Activated CD8-positive, alpha-beta memory T cell treated with anti-CD3 and anti-CD28 coated beads, Interleukin-2, amount 10 ng/mL, durations not matched to agents 7 days and 5 days (primary cell): ENCODE measurements around the gene XPNPEP1. TPM values are rescaled to one million over a fixed set of nuclear protein-coding genes. Genes with fewer than 3 reads are reported as not detected.

Source experiments
- ATAC-seq: fragments of 150-1000 bp; cut with Tn5 transposase; one replicate; pipeline ENCODE4 v1.10.0; 2021; ENCODE audit warnings: moderate library complexity
- CTCF ChIA-PET: fragments of 350-600 bp; sonication (Branson Sonifier 250); formaldehyde crosslinking; loops from one replicate; lab custom pipeline; 2021; ENCODE audit warnings: antibody characterized with exemption; lab: Charles Lee
- DNase-seq: peaks from one replicate; pipeline ENCODE4 v3.0.0-alpha.2; 2020
- H3K27ac Mint-ChIP-seq: one replicate; pipeline ENCODE4 v1.8.0; 2021; ENCODE audit warnings: mild to moderate bottlenecking, mixed read lengths
- H3K27me3 Mint-ChIP-seq: one replicate; pipeline ENCODE4 v1.8.0; 2021; ENCODE audit warnings: mixed read lengths
- H3K36me3 Mint-ChIP-seq: one replicate; pipeline ENCODE4 v1.8.0; 2021; ENCODE audit warnings: mild to moderate bottlenecking, mixed read lengths
- H3K4me1 Mint-ChIP-seq: one replicate; pipeline ENCODE4 v1.8.0; 2021; ENCODE audit warnings: mixed read lengths
- H3K4me3 Mint-ChIP-seq: one replicate; pipeline ENCODE4 v1.8.0; 2021; ENCODE audit warnings: mild to moderate bottlenecking, moderate library complexity, mixed read lengths
- H3K9me3 Mint-ChIP-seq: one replicate; pipeline ENCODE4 v1.8.0; 2022; ENCODE audit warnings: low read depth, mixed read lengths
- total RNA-seq, 2 experiments: library from RNA; stranded (reverse); gene quantifications; one replicate each; pipeline ENCODE4 v1.2.3, GENCODE V29; 2021

The XPNPEP1 gene
- total RNA-seq, 2 experiments from 2014 or later, result 72.7 to 84.8 TPM

- no peak for DNase-seq
- H3K4me1 Mint-ChIP-seq, result peaks cover 38% of the 10 kb centered on the region
- H3K27me3 Mint-ChIP-seq, result no peaks in the 10 kb centered on the region
- no peak overlapping the region for H3K27ac Mint-ChIP-seq
- H3K4me3 Mint-ChIP-seq, result no peak overlapping the region
- CTCF ChIA-PET, result no interaction called here
- no peaks in the 10 kb centered on the region for H3K9me3 Mint-ChIP-seq
- ATAC-seq, result no peak
- H3K36me3 Mint-ChIP-seq, result peaks cover 70% of the 10 kb centered on the region
These were observed 17.0 kb downstream of the XPNPEP1 start for GRCh38 chr10:109906316-109906715.

GRCh38 chr10:109904397-109904796 is 18.9 kb downstream of the XPNPEP1 start:
- CTCF ChIA-PET, result interaction anchor here (2.3 kb wide), 1 partner anchor 75 kb away, joined by 6 read pairs; no protein-coding TSS in a partner anchor
- Mint-ChIP-seq H3K4me1 (peaks cover 30% of the 10 kb centered on the region), H3K9me3 (no peaks in the 10 kb centered on the region), H3K36me3 (peaks cover 72% of the 10 kb centered on the region), H3K27ac (peak overlapping the region; percentile 42), H3K27me3 (no peaks in the 10 kb centered on the region), H3K4me3 (no peak overlapping the region)
- ATAC-seq (no peak), DNase-seq (no peak)

DNA sequence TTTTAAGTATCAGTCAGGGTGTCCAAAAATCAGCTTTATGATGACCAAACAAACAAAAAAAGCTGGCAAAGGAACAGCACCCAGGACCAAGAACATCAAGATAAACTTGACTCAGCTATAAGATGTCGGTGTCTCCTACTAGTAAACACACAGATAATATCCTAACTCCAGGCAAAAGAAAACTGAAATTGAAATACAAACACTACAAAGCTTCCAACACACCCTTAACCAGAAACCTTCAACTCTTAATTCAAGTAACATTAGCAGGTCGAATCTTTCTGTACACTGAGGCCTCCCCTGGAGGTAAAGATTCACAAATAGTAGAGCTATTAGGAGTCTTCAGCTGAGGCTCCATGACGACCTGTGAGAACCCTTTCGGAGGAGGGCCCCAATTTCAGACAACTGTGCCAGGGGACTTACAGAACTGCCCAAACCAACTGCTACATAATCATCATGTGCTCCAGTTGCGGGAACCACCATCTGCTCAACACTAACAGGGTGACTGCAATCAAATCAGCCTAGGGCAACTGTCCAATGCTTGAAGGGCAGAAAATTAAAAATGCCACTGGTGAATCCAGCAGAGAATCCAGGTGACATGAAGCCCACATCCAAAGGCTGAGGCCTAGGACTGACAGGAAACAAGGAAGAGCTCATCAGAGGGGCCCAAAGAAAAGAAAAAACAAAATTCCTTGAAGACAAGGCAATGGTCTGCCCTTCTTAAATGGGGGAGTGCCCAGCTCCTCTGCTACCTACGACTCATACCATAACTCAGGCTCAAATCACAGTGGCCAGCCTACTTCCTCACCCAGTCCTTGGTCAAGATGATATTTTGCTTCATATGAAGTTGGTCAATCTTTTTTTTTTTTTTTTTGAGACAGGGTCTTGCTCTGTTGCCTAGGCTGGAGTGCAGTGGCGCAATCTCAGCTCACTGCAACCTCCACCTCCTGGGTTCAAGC is 20.0 kb downstream of the XPNPEP1 start:
- CTCF ChIA-PET, result interaction anchor here (1.0 to 2.3 kb wide), 2 partner anchors 9 to 76 kb away, joined by 3 to 6 read pairs; no protein-coding TSS in a partner anchor
- Mint-ChIP-seq H3K4me1 (peaks cover 33% of the 10 kb centered on the region), H3K36me3 (peaks cover 83% of the 10 kb centered on the region), H3K9me3 (no peaks in the 10 kb centered on the region), H3K27me3 (no peaks in the 10 kb centered on the region), H3K27ac (no peak overlapping the region), H3K4me3 (no peak overlapping the region)
- ATAC-seq (no peak), DNase-seq (no peak)

GRCh38 chr10:109899356-109900331 is 23.7 kb downstream of the XPNPEP1 start:
- peaks cover 68% of the 10 kb centered on the region for H3K36me3 Mint-ChIP-seq
- H3K27me3 Mint-ChIP-seq, result no peaks in the 10 kb centered on the region
- no peak for DNase-seq
- no peak overlapping the region for H3K27ac Mint-ChIP-seq
- CTCF ChIA-PET, result interaction anchor here (1.9 kb wide), 1 partner anchor 10 kb away, joined by 5 read pairs; no protein-coding TSS in a partner anchor
- H3K4me1 Mint-ChIP-seq, result peaks cover 30% of the 10 kb centered on the region
- ATAC-seq, result no peak
- H3K4me3 Mint-ChIP-seq, result no peak overlapping the region
- H3K9me3 Mint-ChIP-seq, result no peaks in the 10 kb centered on the region

DNA sequence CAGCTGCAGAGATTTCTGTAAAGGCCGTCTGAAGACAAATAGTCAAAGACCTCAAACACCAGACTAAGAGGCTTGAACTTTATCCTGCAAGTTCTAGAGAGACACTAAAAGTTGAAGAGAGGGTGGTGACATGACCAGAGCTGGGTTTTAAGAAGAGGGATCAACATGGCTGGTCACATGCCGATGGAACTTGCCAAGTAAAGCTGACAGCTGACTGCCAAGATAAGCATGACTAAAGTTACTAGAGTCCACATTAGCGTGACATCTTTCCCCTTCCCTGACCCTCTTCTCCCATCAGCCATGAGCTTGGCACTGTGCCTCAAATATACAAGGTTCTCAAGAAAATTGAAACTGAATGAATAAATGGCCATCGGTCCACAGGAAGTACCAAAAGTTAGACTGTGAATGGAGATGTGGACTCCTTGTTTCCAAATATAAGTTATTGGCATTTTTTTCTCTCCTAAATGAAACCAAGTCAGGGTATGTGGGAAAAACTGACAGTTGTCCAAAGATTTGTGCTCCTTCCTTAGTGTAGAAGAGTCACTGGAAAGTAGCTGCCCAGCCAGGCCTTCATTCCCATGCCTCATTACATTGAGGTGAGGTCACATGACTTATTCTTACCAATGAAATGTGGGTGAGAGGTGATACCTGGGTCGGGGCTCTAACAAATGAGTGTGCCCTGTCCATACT is 24.5 kb downstream of the XPNPEP1 start:
- CTCF ChIA-PET, result interaction anchor here (1.9 kb wide), 1 partner anchor 11 kb away, joined by 5 read pairs; no protein-coding TSS in a partner anchor
- Mint-ChIP-seq H3K4me3 (no peak overlapping the region), H3K27ac (no peak overlapping the region), H3K27me3 (no peaks in the 10 kb centered on the region), H3K4me1 (peaks cover 22% of the 10 kb centered on the region), H3K9me3 (no peaks in the 10 kb centered on the region), H3K36me3 (peaks cover 60% of the 10 kb centered on the region)
- DNase-seq, result no peak
- no peak for ATAC-seq

DNA sequence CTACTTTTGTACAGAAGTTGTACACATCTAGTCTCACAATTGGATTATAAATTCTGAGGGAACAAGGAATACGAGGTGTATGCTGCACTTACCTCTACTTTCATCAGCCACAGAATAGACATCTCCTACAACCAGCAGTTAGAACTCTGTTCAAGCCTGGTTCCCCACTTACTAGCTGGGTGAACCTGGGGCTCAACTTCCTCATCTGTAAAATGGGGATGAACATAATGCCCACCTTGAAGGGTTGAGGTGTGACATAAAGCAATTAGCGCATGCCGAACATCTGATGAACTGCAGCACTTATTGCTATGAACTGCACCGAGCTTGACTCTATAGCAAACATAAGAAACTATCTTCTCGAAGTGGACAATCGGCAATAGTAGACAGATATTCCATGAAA is 25.3 kb downstream of the XPNPEP1 start:
- DNase-seq, result no peak
- H3K27ac Mint-ChIP-seq, result no peak overlapping the region
- no peak for ATAC-seq
- no peaks in the 10 kb centered on the region for H3K27me3 Mint-ChIP-seq
- no peaks in the 10 kb centered on the region for H3K9me3 Mint-ChIP-seq
- CTCF ChIA-PET, result interaction anchor here (1.9 kb wide), 1 partner anchor 12 kb away, joined by 5 read pairs; no protein-coding TSS in a partner anchor
- H3K36me3 Mint-ChIP-seq, result peaks cover 59% of the 10 kb centered on the region
- peaks cover 21% of the 10 kb centered on the region for H3K4me1 Mint-ChIP-seq
- no peak overlapping the region for H3K4me3 Mint-ChIP-seq

DNA sequence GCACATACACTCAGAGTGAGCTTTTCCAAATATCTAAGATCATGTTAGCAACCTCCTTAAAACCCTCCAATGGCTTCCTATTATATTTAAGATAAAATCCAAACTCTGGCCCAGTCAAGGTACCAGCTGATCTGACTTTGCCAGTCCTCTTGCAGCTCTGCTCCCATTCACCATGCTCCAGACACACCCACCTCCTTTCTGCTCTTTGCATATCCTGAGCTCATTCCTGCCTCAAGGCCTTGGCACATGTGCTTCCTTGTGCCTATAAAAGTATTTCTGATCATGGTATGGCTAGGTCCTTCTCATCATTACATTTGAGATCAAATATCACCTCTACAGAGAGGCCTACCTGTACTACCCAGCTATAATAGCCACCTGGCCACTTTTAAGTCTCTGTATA is 27.5 kb downstream of the XPNPEP1 start:
- peaks cover 34% of the 10 kb centered on the region for H3K4me1 Mint-ChIP-seq
- no peak overlapping the region for H3K27ac Mint-ChIP-seq

GRCh38 chr10:109895095-109895818 is 28.1 kb downstream of the XPNPEP1 start:
- no peak overlapping the region for H3K4me3 Mint-ChIP-seq

More for the DNA sequence above, 27.5 kb downstream of the XPNPEP1 start:
- no peak for ATAC-seq
- Mint-ChIP-seq H3K9me3 (no peaks in the 10 kb centered on the region), H3K27me3 (no peaks in the 10 kb centered on the region), H3K36me3 (peaks cover 61% of the 10 kb centered on the region), H3K4me3 (no peak overlapping the region)
- no peak for DNase-seq
- CTCF ChIA-PET, result interaction anchor here (0.6 to 1.1 kb wide), 3 partner anchors 8 to 53 kb away, joined by 3 read pairs; no protein-coding TSS in a partner anchor

GRCh38 chr10:109894516-109894915 is 28.8 kb downstream of the XPNPEP1 start:
- ATAC-seq (no peak), DNase-seq (no peak)
- no peak overlapping the region for H3K4me3 Mint-ChIP-seq
- H3K4me1 Mint-ChIP-seq, result peaks cover 34% of the 10 kb centered on the region
- CTCF ChIA-PET, result interaction anchor here (1.0 kb wide), 1 partner anchor 10 kb away, joined by 4 read pairs; no protein-coding TSS in a partner anchor
- H3K9me3 Mint-ChIP-seq, result no peaks in the 10 kb centered on the region
- peaks cover 56% of the 10 kb centered on the region for H3K36me3 Mint-ChIP-seq
- H3K27ac Mint-ChIP-seq, result no peak overlapping the region
- no peaks in the 10 kb centered on the region for H3K27me3 Mint-ChIP-seq

More at GRCh38 chr10:109895095-109895818, 28.1 kb downstream of the XPNPEP1 start:
- peaks cover 34% of the 10 kb centered on the region for H3K4me1 Mint-ChIP-seq
- peaks cover 58% of the 10 kb centered on the region for H3K36me3 Mint-ChIP-seq
- CTCF ChIA-PET, result interaction anchor here (0.7 to 1.1 kb wide), 3 partner anchors 11 to 54 kb away, joined by 3 to 4 read pairs (median 3); no protein-coding TSS in a partner anchor
- H3K9me3 Mint-ChIP-seq, result no peaks in the 10 kb centered on the region
- no peaks in the 10 kb centered on the region for H3K27me3 Mint-ChIP-seq
- no peak for ATAC-seq
- H3K27ac Mint-ChIP-seq, result no peak overlapping the region
- DNase-seq, result no peak

DNA sequence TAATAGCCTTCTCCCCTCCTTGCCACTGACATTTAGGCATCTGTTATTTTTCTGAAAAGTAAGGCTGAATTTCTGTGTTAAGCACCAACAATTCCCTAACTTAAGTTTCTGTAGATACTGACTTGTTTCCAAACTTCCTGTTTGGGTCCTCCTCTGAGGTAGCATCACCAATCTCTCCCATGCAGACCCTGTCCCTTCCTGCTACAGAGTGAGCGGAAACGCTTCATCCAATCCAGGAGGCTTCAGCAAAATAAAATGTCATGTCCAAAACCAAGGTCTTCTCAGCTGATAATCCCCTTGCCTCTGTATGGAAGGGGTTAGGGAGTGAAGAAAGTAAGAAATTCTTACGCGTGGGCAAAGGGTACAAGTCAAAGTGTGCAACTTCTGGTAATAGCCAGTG is 29.9 kb downstream of the XPNPEP1 start:
- Mint-ChIP-seq H3K9me3 (no peaks in the 10 kb centered on the region), H3K4me3 (no peak overlapping the region), H3K27ac (no peak overlapping the region), H3K27me3 (no peaks in the 10 kb centered on the region), H3K36me3 (peaks cover 47% of the 10 kb centered on the region), H3K4me1 (peaks cover 31% of the 10 kb centered on the region)
- ATAC-seq, result no peak
- CTCF ChIA-PET, result interaction anchor here (0.9 to 1.9 kb wide), 2 partner anchors 9 to 10 kb away, joined by 3 to 7 read pairs; no protein-coding TSS in a partner anchor
- no peak for DNase-seq

- no peak for ATAC-seq
These were observed 30.4 kb downstream of the XPNPEP1 start for GRCh38 chr10:109892931-109893330.

More at GRCh38 chr10:109892931-109893330, 30.4 kb downstream of the XPNPEP1 start:
- peaks cover 45% of the 10 kb centered on the region for H3K36me3 Mint-ChIP-seq
- no peaks in the 10 kb centered on the region for H3K27me3 Mint-ChIP-seq
- peak overlapping the region; percentile 40 for H3K27ac Mint-ChIP-seq
- peaks cover 33% of the 10 kb centered on the region for H3K4me1 Mint-ChIP-seq
- no peak for DNase-seq
- CTCF ChIA-PET, result interaction anchor here (1.9 kb wide), 1 partner anchor 9 kb away, joined by 7 read pairs; no protein-coding TSS in a partner anchor
- H3K9me3 Mint-ChIP-seq, result no peaks in the 10 kb centered on the region
- no peak overlapping the region for H3K4me3 Mint-ChIP-seq
